Neural cell (in vitro differentiated cells): ENCODE data around the gene DCHS2. TPM values are rescaled to one million over a fixed set of nuclear protein-coding genes. Genes with fewer than 3 reads are reported as not detected.

ENCODE experiments used
- H2AFZ ChIP-seq: fragments of 200-600, 300-800 bp; sonication (generic), shearing (Covaris generic); 2 replicates; pipeline ENCODE4 v1.6.0; 2014; ENCODE audit warnings: low read depth, mild to moderate bottlenecking, antibody characterized with exemption, low read length, moderate library complexity
- H3F3A ChIP-seq: fragments of 200-600 bp; shearing (Covaris generic); 2 replicates; pipeline ENCODE4 v1.6.1; 2016; ENCODE audit warnings: mild to moderate bottlenecking, moderate library complexity, mixed read lengths, antibody characterized with exemption, low read length; ENCODE audit not compliant: insufficient read depth, poor library complexity, severe bottlenecking
- H3K27ac ChIP-seq: fragments of 200-600, 300-800 bp; sonication (generic), shearing (Covaris generic); 2 replicates; pipeline ENCODE4 v1.5.1; 2014; ENCODE audit warnings: mild to moderate bottlenecking, low read length, moderate library complexity
- H3K27me3 ChIP-seq: fragments of 300-800, 200-600 bp; sonication (generic), shearing (Covaris generic); 2 replicates; pipeline ENCODE4 v1.6.0; 2014; ENCODE audit warnings: mild to moderate bottlenecking, low read depth, low read length, moderate library complexity; ENCODE audit not compliant: insufficient read depth
- H3K36me3 ChIP-seq: fragments of 300-800, 200-600 bp; sonication (generic), shearing (Covaris generic); 2 replicates; pipeline ENCODE4 v1.5.1; 2014; ENCODE audit warnings: mild to moderate bottlenecking, antibody characterized with exemption, low read length, moderate library complexity; ENCODE audit not compliant: insufficient read depth
- H3K4me2 ChIP-seq: fragments of 300-800, 200-600 bp; sonication (generic), shearing (Covaris generic); 2 replicates; pipeline ENCODE4 v1.6.0; 2014; ENCODE audit warnings: mild to moderate bottlenecking, low read length
- H3K4me3 ChIP-seq: fragments of 300-800, 200-600 bp; sonication (generic), shearing (Covaris generic); 2 replicates; pipeline ENCODE4 v1.5.1; 2014; ENCODE audit warnings: mild to moderate bottlenecking, low read length, moderate library complexity
- H3K79me2 ChIP-seq: fragments of 200-600 bp; shearing (Covaris generic); replicated peaks from 2 replicates; pipeline ENCODE4 v1.6.0; 2014; ENCODE audit warnings: mild to moderate bottlenecking, low read length, moderate library complexity; ENCODE audit not compliant: insufficient read depth
- H3K9ac ChIP-seq: fragments of 300-800, 200-600 bp; sonication (generic), shearing (Covaris generic); 2 replicates; pipeline ENCODE4 v1.6.1; 2016; ENCODE audit warnings: mild to moderate bottlenecking, low read length, mixed read lengths
- H3K9me2 ChIP-seq: fragments of 200-600 bp; shearing (Covaris generic); 2 replicates; pipeline ENCODE4 v1.6.1; 2016; ENCODE audit warnings: mild to moderate bottlenecking, low read length, mixed read lengths; ENCODE audit not compliant: insufficient read depth
- H3K9me3 ChIP-seq: fragments of 200-600, 300-800 bp; sonication (generic), shearing (Covaris generic); 2 replicates; pipeline ENCODE4 v1.6.1; 2016; ENCODE audit warnings: mild to moderate bottlenecking, mixed run types, low read length, moderate library complexity, mixed read lengths
- H4K20me1 ChIP-seq: fragments of 200-600 bp; shearing (Covaris generic); 2 replicates; pipeline ENCODE4 v1.6.1; 2016; ENCODE audit warnings: mild to moderate bottlenecking, mixed run types; ENCODE audit not compliant: insufficient read depth
- EP300 ChIP-seq: fragments of 450-650 bp; conservative IDR thresholded peaks from 2 replicates; pipeline ENCODE4 v1.6.1; 2014; ENCODE audit warnings: antibody characterized with exemption, mild to moderate bottlenecking, moderate library complexity; ENCODE audit not compliant: poor library complexity, severe bottlenecking
- EZH2 ChIP-seq: fragments of 200-600, 300-800 bp; shearing (Covaris generic), sonication (generic); IDR thresholded peaks from 2 replicates; pipeline ENCODE4 v1.6.1; 2014; ENCODE audit warnings: antibody characterized with exemption, low read length, borderline replicate concordance, mild to moderate bottlenecking; ENCODE audit not compliant: insufficient read depth, poor library complexity, severe bottlenecking
- MXI1 ChIP-seq: fragments of 450-650 bp; conservative IDR thresholded peaks from 2 replicates; pipeline ENCODE4 v1.6.1; 2014; ENCODE audit warnings: antibody characterized with exemption, mild to moderate bottlenecking; ENCODE audit not compliant: poor library complexity, severe bottlenecking
- POLR2AphosphoS5 ChIP-seq: IDR thresholded peaks from 2 replicates; pipeline ENCODE4 v1.6.1; 2012
- RAD21 ChIP-seq: fragments of 450-650 bp; conservative IDR thresholded peaks from 2 replicates; pipeline ENCODE4 v1.6.1; 2014; ENCODE audit warnings: antibody characterized with exemption, mild to moderate bottlenecking, moderate library complexity
- SMC3 ChIP-seq: fragments of 450-650 bp; conservative IDR thresholded peaks from 2 replicates; pipeline ENCODE4 v1.6.1; 2014; ENCODE audit warnings: antibody characterized with exemption, mild to moderate bottlenecking, moderate library complexity; ENCODE audit not compliant: poor library complexity
- TAF1 ChIP-seq: IDR thresholded peaks from 2 replicates; pipeline ENCODE4 v1.6.1; 2012; ENCODE audit warnings: low read depth
- polyA plus RNA-seq: library from polyadenylated mRNA; depleted of rRNA; stranded (reverse); fragments of >200 nt; gene quantifications from 2 replicates; pipeline ENCODE4 v1.2.3, GENCODE V29; 2014
- TF ChIP-seq, protein P1 (sequence below): fragments of 450-650 bp; IDR thresholded peaks from 2 replicates; pipeline ENCODE4 v1.5.1; 2014; ENCODE audit warnings: antibody characterized with exemption, mild to moderate bottlenecking, moderate library complexity; ENCODE audit not compliant: poor library complexity, severe bottlenecking
- TF ChIP-seq, protein P2 (sequence below): IDR thresholded peaks from 2 replicates; pipeline ENCODE4 v1.6.1; 2012; ENCODE audit warnings: borderline replicate concordance

The DCHS2 gene
- polyA plus RNA-seq, 1 donor from 2014 or later: 1.6 TPM

DNA sequence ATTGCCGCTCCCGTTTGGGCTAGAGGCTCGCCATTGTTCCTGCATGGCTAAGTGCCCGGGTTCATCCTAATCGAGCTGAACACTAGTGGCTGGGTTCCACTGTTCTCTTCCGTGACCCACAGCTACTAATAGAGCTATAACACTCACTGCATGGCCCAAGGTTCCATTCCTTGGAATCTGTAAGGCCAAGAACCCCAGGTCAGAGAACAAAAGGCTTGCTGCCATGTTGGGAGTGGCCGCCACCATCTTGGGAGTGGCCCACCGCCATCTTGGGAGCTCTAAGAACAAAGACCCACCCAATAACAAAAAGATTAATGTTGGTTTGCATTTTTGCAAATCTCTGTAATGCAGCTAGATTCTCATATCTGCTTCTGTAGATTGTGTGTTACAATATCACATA, 299.0 kb downstream of the DCHS2 start:
- H3K27ac ChIP-seq: no peak overlapping the region
- H2AFZ ChIP-seq: no peak overlapping the region
- H3K36me3 ChIP-seq: no peaks in the 10 kb centered on the region
- H3K9me3 ChIP-seq: peaks cover 4% of the 10 kb centered on the region
- no peak overlapping the region for H3K4me2 ChIP-seq
- no peak overlapping the region for H3K4me3 ChIP-seq
- no peaks in the 10 kb centered on the region for H3K9me2 ChIP-seq
- H3K79me2 ChIP-seq: no peaks in the 10 kb centered on the region
- H3K27me3 ChIP-seq: no peaks in the 10 kb centered on the region
- H3F3A ChIP-seq: no peaks in the 10 kb centered on the region
- no peaks in the 10 kb centered on the region for H4K20me1 ChIP-seq
- TF ChIP-seq EZH2 (no peak), SMC3 (no peak), EP300 (no peak), POLR2AphosphoS5 (no peak), MXI1 (no peak)
- TF ChIP-seq, protein P1, sequence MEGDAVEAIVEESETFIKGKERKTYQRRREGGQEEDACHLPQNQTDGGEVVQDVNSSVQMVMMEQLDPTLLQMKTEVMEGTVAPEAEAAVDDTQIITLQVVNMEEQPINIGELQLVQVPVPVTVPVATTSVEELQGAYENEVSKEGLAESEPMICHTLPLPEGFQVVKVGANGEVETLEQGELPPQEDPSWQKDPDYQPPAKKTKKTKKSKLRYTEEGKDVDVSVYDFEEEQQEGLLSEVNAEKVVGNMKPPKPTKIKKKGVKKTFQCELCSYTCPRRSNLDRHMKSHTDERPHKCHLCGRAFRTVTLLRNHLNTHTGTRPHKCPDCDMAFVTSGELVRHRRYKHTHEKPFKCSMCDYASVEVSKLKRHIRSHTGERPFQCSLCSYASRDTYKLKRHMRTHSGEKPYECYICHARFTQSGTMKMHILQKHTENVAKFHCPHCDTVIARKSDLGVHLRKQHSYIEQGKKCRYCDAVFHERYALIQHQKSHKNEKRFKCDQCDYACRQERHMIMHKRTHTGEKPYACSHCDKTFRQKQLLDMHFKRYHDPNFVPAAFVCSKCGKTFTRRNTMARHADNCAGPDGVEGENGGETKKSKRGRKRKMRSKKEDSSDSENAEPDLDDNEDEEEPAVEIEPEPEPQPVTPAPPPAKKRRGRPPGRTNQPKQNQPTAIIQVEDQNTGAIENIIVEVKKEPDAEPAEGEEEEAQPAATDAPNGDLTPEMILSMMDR: no peak
- TF ChIP-seq, protein P2, sequence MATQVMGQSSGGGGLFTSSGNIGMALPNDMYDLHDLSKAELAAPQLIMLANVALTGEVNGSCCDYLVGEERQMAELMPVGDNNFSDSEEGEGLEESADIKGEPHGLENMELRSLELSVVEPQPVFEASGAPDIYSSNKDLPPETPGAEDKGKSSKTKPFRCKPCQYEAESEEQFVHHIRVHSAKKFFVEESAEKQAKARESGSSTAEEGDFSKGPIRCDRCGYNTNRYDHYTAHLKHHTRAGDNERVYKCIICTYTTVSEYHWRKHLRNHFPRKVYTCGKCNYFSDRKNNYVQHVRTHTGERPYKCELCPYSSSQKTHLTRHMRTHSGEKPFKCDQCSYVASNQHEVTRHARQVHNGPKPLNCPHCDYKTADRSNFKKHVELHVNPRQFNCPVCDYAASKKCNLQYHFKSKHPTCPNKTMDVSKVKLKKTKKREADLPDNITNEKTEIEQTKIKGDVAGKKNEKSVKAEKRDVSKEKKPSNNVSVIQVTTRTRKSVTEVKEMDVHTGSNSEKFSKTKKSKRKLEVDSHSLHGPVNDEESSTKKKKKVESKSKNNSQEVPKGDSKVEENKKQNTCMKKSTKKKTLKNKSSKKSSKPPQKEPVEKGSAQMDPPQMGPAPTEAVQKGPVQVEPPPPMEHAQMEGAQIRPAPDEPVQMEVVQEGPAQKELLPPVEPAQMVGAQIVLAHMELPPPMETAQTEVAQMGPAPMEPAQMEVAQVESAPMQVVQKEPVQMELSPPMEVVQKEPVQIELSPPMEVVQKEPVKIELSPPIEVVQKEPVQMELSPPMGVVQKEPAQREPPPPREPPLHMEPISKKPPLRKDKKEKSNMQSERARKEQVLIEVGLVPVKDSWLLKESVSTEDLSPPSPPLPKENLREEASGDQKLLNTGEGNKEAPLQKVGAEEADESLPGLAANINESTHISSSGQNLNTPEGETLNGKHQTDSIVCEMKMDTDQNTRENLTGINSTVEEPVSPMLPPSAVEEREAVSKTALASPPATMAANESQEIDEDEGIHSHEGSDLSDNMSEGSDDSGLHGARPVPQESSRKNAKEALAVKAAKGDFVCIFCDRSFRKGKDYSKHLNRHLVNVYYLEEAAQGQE: no peak
- H3K9ac ChIP-seq: no peak overlapping the region

DNA sequence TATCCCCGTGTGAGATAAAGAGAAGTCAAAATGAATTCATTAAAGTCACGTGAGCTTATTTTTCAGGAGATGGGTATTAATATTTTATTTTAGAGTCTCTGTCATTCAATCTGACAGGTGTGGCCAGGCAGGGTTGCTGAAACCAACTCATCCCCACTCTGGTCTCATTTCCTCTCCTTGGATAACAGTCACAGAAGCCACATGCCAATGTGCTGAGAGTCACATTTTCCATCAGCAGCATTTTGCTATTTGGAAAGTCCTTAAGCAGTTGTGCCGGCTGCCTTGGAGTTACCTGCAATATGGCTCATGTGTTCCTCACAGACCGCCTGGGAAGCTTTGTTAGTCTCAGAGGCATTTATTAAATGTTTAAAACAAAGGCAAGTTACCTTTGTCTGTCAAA, 302.3 kb downstream of the DCHS2 start:
- Histone ChIP-seq H2AFZ (no peak overlapping the region), H3K4me3 (no peak overlapping the region), H3K27ac (no peak overlapping the region), H3K4me2 (no peak overlapping the region), H3K36me3 (no peaks in the 10 kb centered on the region), H3F3A (no peaks in the 10 kb centered on the region), H4K20me1 (no peaks in the 10 kb centered on the region), H3K79me2 (no peaks in the 10 kb centered on the region), H3K27me3 (no peaks in the 10 kb centered on the region), H3K9me2 (no peaks in the 10 kb centered on the region), H3K9me3 (no peaks in the 10 kb centered on the region), H3K9ac (no peak overlapping the region)
- TF ChIP-seq RAD21: no peak
- TF ChIP-seq EP300: no peak
- TF ChIP-seq TAF1: no peak
- no peak for TF ChIP-seq EZH2
- TF ChIP-seq POLR2AphosphoS5: no peak

DNA sequence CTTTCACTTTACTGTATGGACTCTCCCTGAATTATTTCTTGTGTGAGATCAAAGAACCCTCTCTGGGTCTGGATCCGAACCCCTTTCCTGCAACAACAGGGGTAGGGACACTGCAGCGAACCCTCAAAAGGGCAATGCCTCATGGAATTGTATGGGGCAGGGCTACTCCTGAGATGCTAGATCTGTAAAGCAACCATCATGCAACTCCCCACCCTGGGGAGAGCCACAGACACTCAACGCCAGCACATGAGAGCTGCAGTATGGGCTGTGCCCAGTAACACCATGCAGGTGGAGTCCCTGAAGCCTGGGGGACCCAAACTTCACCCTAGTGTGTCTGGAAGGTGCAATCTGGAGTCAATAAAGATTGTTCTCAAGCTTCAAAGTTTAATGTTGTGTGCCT, 304.7 kb downstream of the DCHS2 start:
- Histone ChIP-seq H3K36me3 (no peaks in the 10 kb centered on the region), H3K4me2 (no peak overlapping the region), H4K20me1 (no peaks in the 10 kb centered on the region), H3F3A (no peaks in the 10 kb centered on the region), H3K4me3 (no peak overlapping the region), H3K27ac (no peak overlapping the region), H3K9me3 (no peaks in the 10 kb centered on the region), H2AFZ (no peak overlapping the region), H3K27me3 (no peaks in the 10 kb centered on the region), H3K9me2 (no peaks in the 10 kb centered on the region), H3K79me2 (no peaks in the 10 kb centered on the region), H3K9ac (no peak overlapping the region)
- TF ChIP-seq, protein P1: no peak
- TF ChIP-seq POLR2AphosphoS5: no peak
- TF ChIP-seq EP300: no peak
- TF ChIP-seq MXI1: no peak
- no peak for TF ChIP-seq EZH2
- TF ChIP-seq, protein P2: no peak
- no peak for TF ChIP-seq SMC3
- no peak for TF ChIP-seq RAD21
- no peak for TF ChIP-seq TAF1
